ENCODE data around the gene SYCP3. TPM values are rescaled to one million over a fixed set of nuclear protein-coding genes. Genes with fewer than 3 reads are reported as not detected.

SYCP3 gene
- total and polyA plus RNA-seq, 2 of the 13 experiments (the other 11 are each of a cell fraction or from before 2014, with no cell fraction given), result not detected

DNA sequence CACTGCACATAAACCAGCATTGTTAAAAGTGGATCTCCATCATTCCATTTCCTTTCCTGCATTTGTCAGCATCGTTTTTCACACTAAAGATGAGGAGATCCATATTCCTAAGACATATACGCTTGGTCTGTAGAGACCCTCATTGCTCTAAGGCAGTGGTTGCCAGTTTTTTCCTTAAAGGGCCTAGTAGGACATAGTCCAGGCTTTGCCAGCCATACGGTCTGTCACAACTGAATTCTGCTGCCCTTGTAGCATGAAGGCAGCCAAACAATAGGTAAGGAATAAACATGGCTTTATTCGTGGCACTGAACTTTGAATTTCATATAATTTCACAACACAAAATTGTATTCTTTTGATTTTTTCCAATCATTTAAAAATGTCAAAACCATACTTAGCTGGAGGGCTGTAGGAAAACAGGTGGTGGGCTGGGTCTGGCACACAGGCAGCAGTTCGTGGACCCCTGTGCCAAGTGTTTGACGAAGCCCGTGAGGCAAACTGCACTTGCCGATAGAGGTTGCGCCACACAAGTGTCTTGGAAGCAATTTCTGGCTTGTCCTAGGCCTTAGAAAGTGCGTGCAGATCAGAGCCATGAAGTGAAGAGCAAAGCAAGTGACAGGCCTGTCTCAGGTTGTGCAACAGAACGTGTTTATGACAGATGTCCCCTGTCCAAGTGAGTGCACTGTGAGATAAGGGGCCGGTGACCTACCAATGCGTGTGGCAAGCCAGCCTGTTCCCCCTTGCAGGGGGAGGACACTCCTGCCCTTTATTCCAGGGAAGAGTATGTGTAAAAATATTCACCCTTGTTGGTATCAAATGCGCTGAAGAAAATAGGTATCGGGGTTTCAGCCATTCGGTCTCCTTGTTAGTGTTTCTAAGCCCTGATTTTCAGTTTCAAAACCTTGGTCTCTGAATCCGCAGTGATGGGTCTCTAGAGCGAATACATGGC, 42.7 kb downstream of the SYCP3 start (continued):
- TF ChIP-seq, protein P1, sequence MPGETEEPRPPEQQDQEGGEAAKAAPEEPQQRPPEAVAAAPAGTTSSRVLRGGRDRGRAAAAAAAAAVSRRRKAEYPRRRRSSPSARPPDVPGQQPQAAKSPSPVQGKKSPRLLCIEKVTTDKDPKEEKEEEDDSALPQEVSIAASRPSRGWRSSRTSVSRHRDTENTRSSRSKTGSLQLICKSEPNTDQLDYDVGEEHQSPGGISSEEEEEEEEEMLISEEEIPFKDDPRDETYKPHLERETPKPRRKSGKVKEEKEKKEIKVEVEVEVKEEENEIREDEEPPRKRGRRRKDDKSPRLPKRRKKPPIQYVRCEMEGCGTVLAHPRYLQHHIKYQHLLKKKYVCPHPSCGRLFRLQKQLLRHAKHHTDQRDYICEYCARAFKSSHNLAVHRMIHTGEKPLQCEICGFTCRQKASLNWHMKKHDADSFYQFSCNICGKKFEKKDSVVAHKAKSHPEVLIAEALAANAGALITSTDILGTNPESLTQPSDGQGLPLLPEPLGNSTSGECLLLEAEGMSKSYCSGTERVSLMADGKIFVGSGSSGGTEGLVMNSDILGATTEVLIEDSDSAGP (CRISPR knock-in tag; IDR thresholded peaks at IDR 0.05; ENCODE audit: borderline replicate concordance), result peak; percentile 64
- TF ChIP-seq PHF21A (CRISPR knock-in tag; IDR thresholded peaks at IDR 0.05) (peak; percentile 45; the same call in 1 of the 2 replicates), ZMYM2 (CRISPR knock-in tag; IDR thresholded peaks at IDR 0.05) (no peak), TCF7 (IDR thresholded peaks at IDR 0.05; ENCODE audit: low read depth) (peak; percentile 43; the same call in 1 of the 2 replicates), MTA3 (CRISPR knock-in tag; IDR thresholded peaks at IDR 0.05) (no peak), CEBPB (IDR thresholded peaks at IDR 0.05; ENCODE audit: borderline replicate concordance, low read depth, low read length) (peak; percentile 97), RNF2 (conservative IDR thresholded peaks at IDR 0.05; ENCODE audit: low read depth) (no peak), SRY (CRISPR knock-in tag; IDR thresholded peaks at IDR 0.05) (no peak), CREB1 (IDR thresholded peaks at IDR 0.05) (no peak), CREB1 (CRISPR knock-in tag; IDR thresholded peaks at IDR 0.05) (no peak), ZNF839 (CRISPR knock-in tag; IDR thresholded peaks at IDR 0.05; ENCODE audit: borderline replicate concordance) (0 out of 2 replicates have a peak, but pooled peaks have one; percentile 33), FOXM1 (CRISPR knock-in tag; IDR thresholded peaks at IDR 0.05) (no peak), MED8 (CRISPR knock-in tag; IDR thresholded peaks at IDR 0.05; ENCODE audit: insufficient replicate concordance) (no peak), ZNF761 (CRISPR knock-in tag; conservative IDR thresholded peaks at IDR 0.05) (no peak), ZNF747 (CRISPR knock-in tag; IDR thresholded peaks at IDR 0.05; ENCODE audit: borderline replicate concordance) (peak; percentile 45; the same call in 1 of the 2 replicates), KDM6A (CRISPR knock-in tag; IDR thresholded peaks at IDR 0.05; ENCODE audit: low read depth) (no peak), ZSCAN12 (CRISPR knock-in tag; IDR thresholded peaks at IDR 0.05) (no peak), GFI1 (CRISPR knock-in tag; IDR thresholded peaks at IDR 0.05; ENCODE audit: borderline replicate concordance) (peak; percentile 57; the same call in 1 of the 2 replicates), NCOA5 (CRISPR knock-in tag; IDR thresholded peaks at IDR 0.05) (no peak), PITX1 (CRISPR knock-in tag; IDR thresholded peaks at IDR 0.05) (0 out of 2 replicates have a peak, but pooled peaks have one; percentile 3), FOSL1 (CRISPR knock-in tag; IDR thresholded peaks at IDR 0.05; ENCODE audit: borderline replicate concordance) (no peak)
- TF ChIP-seq, protein P2, sequence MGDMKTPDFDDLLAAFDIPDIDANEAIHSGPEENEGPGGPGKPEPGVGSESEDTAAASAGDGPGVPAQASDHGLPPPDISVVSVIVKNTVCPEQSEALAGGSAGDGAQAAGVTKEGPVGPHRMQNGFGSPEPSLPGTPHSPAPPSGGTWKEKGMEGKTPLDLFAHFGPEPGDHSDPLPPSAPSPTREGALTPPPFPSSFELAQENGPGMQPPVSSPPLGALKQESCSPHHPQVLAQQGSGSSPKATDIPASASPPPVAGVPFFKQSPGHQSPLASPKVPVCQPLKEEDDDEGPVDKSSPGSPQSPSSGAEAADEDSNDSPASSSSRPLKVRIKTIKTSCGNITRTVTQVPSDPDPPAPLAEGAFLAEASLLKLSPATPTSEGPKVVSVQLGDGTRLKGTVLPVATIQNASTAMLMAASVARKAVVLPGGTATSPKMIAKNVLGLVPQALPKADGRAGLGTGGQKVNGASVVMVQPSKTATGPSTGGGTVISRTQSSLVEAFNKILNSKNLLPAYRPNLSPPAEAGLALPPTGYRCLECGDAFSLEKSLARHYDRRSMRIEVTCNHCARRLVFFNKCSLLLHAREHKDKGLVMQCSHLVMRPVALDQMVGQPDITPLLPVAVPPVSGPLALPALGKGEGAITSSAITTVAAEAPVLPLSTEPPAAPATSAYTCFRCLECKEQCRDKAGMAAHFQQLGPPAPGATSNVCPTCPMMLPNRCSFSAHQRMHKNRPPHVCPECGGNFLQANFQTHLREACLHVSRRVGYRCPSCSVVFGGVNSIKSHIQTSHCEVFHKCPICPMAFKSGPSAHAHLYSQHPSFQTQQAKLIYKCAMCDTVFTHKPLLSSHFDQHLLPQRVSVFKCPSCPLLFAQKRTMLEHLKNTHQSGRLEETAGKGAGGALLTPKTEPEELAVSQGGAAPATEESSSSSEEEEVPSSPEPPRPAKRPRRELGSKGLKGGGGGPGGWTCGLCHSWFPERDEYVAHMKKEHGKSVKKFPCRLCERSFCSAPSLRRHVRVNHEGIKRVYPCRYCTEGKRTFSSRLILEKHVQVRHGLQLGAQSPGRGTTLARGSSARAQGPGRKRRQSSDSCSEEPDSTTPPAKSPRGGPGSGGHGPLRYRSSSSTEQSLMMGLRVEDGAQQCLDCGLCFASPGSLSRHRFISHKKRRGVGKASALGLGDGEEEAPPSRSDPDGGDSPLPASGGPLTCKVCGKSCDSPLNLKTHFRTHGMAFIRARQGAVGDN (CRISPR knock-in tag; IDR thresholded peaks at IDR 0.05), result peak; percentile 58
- TF ChIP-seq, protein P3, sequence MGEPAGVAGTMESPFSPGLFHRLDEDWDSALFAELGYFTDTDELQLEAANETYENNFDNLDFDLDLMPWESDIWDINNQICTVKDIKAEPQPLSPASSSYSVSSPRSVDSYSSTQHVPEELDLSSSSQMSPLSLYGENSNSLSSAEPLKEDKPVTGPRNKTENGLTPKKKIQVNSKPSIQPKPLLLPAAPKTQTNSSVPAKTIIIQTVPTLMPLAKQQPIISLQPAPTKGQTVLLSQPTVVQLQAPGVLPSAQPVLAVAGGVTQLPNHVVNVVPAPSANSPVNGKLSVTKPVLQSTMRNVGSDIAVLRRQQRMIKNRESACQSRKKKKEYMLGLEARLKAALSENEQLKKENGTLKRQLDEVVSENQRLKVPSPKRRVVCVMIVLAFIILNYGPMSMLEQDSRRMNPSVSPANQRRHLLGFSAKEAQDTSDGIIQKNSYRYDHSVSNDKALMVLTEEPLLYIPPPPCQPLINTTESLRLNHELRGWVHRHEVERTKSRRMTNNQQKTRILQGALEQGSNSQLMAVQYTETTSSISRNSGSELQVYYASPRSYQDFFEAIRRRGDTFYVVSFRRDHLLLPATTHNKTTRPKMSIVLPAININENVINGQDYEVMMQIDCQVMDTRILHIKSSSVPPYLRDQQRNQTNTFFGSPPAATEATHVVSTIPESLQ (CRISPR knock-in tag; conservative IDR thresholded peaks at IDR 0.05), result no peak
